GF-D8 (cell line): ENCODE results near the gene PYGM.

Source experiments
- DNase-seq: peaks from one replicate; lab custom pipeline; 2025; lab: John Stamatoyannopoulos, UW

PYGM gene

DNA sequence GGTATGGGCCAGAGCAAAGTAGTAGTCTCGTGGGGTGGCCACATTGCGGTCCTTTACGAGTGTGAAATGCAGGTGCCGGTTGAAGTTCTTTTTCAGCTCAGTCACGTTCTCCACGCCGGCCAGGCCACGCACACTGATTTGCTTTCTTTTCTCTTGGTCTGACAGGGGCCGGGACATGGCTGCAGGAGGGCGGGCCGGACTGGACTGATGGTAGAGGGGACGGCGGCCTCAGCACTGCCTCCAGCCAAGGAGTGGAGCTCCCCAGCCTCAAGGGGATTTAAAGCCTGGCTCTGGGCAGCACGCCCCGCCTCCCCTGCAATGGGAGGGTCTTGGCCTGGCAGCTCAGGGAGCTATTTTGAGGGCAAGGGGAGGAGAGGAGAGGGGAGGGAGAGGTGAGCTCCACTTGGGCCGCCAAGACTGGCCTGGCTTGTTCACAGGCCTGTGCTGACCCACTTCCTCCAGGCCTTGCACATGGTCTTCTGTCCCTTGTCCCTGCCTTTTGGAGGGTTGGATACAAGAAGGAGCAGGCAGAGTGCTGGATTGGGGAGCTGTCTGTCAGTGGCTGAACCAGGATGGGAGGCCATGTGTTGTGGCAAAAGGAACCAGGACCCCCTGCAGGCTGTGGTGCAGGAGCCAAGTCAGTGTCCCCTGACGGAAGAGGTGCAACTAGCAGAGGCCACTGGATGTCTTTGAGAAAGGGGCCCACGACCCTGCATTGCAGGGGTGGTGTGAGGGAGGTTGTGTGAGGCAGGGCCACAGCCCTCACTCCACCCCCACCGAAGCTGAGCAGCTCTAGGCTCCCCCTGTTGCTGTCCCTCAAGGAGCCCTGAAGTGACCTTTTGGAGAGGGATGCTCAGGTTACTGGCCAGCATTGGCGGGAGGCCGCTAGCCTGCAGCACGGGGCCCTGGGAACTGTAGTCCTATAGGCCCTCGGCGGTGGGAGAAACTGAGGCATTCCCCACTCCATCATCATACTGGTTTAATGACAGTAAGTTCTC lies at the start of gene PYGM:
PYGM (minus strand) TSS at position 253 of the 998 bp plus-strand sequence; CDS start at position 177, 76 bp downstream.
- DNase-seq = no peak

DNA sequence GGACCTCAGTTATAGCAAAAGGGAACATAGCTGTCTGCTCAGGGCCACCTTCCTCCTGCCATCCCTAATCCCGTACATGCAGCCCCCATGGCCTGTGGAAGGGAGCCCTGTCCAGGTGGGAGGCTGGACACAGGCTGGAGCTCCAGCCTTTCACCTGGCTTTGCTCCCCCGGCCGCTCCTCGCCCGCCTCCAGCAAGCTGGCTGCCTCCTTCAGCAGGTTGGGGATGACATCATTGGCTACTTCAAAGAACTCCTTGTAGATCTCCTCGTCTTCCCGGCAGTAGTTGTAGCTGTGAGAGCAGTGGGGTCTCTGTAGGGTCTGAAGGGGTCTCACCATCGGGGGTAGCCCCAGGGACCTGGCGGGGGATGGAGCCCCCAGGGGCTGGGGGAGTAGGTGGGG lies 45.7 kb upstream of the PYGM start:
- no peak for DNase-seq

DNA sequence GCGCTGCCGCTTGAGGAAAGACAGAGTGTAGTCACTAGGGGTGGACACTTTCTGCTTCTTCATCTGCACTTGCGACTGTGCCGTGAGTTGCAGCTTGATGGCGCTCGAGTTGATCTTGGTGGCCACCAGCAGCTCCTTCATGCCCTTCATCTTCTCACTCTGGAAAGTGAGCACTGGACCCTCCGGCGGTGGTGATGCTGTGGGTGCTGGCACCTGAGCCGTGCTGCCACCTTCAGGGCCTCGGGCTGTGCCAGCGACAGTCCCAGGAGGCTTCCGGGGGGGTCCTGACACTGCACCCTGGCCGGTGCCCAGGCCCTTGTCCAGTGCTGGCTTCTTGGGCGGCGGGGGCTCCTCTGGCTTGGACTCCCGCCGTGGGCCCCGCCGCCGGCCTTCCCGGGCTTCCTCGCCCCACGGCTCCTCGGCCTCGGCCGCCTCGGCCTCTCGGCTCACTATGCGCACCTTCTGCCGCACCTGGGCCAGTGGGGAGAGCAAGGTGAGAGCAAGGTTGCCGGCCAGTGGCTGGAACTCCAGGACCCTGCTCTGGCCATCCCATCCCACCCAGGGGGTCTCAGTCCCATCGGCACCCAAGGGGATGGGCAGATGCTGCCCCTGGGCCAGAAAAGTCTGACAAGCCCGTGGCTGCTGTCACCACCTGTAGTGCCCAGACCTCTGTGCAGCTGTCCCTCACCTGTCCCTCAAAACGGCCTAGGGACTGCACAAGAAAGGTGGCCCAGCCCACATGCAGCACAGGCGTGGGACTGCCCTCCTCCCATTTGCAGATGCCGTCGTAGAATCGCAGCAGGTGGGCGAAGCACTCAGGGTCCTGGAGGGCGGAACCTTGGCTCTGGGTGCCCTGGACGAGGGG lies 44.8 kb upstream of the PYGM start:
- no peak for DNase-seq

DNA sequence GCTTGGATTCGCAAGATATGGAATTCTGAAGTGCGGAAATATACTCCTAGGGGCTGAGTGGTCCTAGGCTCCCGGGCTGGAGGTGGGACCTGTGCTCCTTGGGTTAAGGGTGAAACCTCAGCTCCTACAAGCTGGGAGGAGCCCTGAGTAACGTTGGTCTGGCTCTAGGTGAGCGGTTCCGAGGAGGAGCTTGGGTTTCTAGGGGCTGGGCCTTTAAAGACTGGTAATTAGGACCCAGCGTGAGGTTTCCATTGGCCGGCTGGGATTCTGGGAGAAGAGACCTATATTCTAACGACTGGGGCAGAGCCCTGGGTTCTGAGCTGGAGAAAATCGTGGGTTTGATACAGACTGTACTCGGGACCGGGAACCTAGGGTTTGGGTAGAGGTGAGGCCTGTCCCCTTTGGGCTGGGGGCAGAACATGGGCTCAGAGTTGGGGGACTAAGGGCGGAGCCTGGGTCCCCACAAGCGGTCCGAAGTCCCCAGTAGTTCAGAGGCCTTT lies 44.1 kb upstream of the PYGM start:
- no peak for DNase-seq

DNA sequence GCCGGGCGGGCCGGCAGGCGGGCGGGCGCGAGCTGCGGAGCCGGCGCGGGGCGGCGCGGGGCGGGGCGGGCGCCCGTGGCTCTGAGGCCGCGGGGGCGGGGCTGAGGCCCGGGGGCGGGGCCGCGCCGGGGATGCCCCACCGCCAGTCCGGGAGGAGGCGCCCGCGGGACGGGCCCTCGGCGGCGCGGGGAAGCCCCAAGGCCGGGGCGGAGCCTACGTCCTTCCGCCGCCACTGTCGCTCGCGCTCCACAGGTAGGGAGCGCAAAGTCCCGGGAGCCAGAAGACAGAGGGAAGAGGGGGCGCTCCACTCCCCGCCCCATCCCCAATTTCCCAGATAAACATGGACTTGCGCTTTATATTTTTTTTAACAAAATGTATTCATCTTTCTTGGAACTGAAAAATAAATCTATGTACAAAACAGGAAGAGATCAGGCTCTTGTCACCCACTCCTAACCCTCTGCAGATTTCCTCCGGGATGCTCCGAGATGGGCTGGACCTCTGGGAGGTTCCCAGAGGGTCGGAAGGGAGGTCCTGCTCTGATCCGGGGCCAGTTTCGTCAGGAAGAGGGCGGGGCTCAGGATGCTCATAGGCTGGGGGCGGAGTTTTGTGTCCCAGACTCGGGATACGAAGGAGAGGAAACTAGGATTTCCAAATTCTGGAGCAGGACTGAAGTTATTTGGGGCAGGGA lies 43.5 kb upstream of the PYGM start, which contains the start of gene MAP4K2:
MAP4K2 (minus strand) TSS at position 57 of the 688 bp plus-strand sequence. CDS start 65 bp downstream, outside the sequence.
- DNase-seq = peak; percentile 38

DNA sequence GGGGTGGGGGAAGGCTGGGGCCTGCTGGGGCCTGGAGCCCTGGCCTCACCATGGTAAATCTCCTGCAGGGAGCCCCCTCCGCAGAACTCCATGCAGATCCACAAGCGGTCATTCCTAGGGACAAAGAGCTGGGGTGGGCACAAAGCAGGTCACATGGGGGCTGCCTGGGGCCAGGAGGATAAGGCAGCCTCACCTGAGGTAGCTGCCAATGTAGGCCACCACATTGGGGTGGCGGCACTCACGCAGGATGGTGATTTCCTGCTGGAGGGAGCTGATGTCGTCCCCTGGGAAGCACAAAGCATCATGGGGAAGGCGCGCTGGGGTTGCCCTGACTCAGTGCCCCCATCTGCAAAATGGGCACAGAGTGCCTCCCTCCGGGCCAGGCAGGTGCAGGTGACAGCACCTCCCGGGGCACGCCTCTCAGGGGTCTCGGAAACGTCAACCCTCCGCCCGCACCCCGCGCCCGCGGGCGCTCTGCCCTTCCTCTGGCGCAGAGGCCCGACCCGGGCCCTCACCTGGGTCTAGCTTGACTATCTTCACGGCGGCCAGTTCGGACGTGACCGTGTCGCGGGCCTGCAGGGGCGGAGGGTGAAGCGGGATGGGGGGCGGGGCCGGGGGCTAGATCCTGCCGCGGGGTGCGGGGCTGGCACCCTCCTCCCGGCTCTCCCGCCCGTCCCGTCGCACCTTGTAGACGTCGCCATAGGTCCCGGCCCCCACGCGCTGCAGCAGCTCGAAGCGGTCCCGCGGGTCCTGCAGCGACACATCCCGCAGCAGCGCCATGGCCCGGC lies 42.8 kb upstream of the PYGM start:
- DNase-seq = no peak

DNA sequence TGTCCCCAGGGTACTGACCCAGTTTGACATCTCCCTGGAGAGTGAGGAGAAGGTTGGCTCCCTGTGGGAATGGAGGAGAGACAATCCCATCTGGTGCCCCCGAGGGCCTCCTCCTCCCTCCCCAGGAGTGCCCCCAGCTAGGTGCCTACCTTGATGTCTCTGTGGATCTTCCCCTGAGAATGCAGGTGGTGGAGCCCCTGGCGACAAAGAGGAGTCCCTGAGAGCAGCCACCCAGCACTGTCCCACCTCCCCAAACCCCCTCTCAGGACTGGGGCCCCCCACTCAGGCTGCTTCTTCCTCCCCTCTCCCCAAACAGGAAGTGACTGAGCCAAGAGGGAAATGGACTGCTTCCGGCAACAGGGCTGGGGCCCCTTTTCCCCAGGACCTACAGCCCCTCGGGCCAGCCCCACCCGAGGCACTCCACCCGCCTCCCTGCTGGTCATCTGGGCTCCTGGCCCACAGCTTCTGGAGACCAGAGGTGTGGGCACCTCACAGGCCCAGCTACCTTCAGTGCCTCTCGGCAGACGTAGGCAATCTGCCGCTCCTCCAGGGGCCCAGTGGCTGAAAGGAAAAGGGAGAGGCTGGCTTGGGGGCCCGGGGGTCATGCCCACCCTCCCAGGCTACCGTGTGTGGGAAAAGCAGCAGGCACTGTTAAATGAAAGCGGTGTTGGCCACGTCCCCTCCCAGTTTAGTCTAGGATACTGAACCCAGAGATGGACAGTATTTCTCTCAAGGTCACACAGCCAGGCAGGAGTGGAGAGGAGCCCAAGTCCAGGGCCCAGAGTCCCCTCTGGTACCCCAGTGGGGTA lies 42.0 kb upstream of the PYGM start:
- DNase-seq = no peak

DNA sequence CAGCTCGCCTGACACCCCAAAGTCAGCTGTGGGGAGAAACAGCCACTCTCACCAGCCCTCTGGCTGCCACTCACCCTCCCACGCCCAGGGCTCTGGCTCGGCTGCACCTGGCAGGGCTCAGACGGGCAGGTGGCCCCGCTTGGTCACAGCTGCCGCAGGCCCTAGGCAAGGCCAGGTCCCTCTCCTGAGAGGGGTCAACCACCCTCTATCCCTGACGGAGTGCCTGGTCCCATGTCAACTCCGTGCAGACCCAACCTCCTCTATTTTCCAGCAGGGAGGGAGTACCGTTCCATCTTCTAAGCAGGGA lies 41.3 kb upstream of the PYGM start:
- DNase-seq = no peak

DNA sequence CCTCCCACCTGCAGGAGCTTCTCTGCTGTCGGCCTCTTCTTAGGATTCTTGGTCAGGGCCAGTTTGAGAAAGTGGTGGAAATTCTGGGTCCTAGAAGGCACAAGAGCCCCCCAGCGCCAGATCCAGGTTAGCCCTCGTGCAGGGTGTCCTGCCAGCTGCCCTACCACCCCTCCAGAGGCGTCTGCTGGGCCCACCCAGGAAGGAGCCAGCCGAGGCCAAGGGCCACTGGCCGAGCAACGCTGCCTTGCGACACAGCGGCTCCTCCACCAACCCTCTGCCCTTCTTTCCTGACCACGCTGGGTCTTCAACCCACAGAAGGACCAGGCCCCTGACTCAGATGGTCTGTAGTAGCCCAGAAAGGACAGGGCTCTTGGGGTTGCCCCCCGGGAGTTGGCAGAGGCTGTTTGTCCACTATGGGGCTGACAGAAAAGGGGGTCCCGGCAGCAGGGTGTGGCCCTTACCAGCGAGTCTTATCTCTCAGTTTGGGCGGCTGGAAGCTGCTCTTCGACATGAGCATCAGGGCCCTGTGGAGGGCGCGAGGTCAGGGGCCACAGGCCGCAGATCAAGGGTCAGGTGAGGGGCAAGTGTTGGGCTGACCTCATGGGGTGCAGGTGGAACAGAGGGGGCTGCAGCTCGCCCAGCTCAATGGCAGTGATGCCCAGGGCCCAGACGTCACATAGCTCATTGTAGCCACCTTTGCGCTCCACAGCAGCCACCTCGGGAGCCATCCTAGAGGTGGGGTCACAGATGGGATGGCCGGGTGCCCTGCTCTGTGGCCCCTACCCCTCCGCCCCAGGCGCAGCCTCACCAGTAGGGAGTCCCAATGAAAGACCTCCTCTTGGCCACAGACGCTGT lies 40.8 kb upstream of the PYGM start:
- no peak for DNase-seq

DNA sequence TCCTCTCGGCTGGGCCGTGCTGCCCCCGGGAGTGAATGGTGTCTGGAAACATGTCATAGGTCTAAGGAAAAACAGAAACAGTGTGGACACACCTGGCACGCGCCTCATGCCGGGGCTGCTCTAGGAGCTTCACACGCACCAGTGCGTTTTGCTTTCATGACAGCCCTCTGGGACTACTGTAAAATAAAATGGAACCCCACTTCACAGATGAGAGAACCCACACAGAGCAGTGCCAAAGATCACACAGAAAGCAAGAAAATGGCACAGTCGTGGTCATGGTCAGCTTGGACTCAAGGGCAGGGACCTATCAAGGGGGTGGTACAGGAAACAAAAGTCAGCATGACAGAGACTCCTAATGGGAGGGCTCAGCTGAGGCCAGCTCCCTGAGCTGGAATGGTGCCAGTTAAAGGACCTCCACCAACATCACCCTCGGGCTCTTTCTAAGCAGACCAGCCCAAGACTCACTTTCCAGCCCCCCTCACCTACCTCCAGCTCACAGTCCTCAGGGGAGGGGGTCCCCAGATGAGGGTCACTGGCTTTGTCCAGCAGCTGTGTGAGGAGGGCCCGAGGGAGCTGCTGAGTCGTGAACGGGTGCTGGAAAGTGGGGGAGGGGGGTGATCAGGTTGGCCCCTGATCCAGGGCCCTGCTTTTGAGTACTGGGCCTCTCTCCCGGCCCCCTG lies 40.0 kb upstream of the PYGM start:
- DNase-seq = no peak

DNA sequence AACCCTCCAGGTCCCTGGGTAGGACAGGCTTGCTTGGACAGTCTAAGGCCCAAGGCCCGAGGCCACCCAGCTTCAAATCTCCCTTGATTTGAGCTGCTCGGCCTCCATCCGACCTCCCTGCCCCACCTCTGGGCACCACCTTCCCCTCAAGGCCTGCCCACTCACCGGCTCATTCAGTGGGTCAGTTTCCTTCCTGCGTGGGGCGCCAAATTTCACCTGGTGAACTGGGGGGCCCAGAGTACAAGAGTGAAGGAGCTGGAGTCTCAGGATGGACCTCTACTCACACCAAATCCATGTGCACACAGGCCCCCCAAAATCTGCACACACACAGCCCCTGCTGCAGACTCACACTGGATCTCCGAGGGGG lies 39.5 kb upstream of the PYGM start:
- no peak for DNase-seq

DNA sequence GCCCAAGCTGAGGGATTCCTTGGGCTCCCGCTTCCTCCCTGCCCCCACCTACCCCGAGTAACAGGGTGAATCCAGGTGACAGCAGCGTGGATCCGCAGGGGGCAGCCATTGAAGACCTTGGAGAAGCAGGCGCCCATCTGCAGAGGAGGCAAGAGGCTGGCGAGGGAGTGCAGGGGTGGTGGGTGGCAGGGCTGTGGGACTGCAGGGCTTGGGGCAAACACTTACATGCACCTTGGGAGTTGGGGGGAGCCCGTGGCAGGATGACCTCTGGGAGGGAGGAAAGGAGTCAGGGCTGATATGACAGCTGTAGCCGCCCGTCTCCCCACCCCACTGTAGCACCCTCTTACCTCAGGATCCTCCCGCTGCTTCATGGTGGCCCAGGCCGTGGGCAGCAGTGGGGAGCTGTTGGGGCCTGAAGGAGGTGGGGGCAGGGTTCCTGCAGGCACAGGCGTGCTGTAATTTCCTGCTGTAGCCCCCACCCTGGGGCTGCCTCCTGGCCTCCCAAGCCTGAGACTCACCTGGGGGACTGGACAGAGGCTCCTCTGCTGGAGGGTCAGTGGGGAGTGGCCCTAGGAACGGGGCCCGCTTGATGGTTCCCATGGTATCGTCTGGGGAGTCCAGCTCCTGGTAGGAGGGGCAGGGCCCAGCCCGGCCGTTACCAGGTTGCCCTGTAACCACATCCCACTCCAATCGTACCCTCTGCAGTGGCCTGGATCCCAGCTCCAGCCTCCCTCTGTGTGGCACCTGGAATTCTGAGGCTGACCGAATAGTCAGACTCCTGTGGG lies 37.2 kb upstream of the PYGM start:
- no peak for DNase-seq

DNA sequence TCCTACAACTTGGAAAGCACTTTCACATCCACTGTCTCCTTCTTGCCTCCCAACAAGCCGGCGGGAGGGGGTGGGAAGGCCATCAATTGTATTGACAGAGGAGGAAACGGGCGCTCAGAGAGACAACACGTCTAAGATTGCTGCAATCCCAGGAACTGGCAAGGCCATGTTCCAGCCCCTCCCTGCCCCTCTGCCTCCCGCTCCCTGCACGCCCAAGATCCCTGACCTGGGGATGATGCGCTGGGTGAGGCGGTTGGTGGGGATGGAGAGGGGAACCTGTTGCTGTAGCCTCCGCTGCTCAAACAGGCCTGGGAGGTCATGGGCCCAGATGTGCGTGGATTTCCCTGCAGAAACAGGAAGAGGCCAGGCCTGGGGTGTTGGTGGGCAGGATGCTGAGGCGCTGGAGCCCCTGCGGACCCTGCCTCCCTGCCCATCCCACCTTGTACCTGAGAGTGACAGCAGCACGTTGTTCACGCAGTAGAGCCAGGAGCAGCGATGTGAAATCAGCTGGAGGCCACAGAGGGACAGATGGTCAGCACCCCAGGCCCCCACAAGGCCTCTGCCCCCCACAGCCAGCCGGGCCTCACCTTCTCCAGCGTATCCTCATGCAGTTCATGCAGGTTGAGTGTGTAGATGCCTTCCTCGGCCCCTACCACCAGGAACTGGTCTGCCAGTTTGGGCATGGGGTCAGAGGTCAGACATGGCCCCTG lies 36.4 kb upstream of the PYGM start:
- no peak for DNase-seq

DNA sequence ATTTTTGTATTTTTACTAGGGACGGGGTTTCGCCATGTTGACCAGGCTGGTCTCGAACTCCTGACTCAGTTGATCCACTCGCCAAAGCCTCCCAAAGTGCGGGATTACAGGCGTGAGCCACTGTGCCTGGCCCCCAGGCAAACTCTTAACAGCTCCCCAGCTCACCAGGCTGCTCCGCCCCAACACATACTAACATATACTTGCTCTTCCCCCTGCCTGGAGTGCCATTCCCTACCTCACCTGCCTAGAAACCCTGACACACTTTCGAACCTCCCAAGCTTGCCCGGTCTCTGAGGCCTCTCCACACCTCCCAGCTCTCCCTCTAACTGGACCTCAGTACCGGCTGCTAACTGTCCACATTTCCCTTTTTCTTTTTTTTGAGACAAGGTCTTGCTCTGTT lies 34.8 kb upstream of the PYGM start:
- DNase-seq = no peak

DNA sequence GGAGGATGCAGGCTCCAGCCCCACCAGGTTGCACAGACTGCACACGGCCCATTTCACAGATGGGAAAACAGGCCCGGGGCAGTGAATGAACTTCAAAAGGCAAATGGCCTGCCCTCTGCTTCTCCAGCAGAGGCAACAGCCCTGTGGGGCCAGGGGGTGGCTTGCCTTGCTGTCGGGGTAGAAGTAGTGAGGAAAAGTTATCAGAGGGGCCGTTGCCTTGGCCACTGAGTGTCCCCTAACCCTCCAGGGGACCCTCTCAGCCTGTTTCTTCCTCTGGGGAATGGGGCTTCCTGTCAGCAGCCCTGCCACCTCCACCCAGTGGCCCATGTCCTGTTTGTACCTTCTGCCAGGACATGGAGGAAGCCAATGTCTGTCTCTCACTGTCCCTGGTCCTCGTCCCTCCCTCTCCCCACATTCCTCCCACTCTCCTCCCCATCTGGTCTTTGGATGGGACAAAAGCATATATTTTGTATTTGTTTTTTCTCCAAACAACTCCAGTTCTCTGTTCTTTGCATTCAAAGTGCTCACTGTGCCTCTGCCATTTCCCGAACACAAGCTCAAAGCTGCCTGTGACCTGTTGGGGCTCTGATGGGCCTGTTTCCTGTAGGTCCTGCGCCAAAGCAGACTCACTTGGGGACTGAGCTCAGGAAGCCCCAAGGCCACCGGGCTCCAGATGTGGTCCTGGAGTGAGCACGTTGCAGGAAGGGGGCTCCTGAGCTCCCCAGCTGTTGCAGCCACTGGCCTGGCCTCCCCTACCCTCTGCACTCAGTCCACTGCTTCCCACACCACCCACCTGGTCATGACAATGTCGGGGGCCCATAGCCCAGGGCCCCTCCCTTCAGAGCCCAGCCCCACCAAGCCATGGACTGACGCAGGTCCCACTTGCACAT lies 33.7 kb upstream of the PYGM start:
- no peak for DNase-seq

DNA sequence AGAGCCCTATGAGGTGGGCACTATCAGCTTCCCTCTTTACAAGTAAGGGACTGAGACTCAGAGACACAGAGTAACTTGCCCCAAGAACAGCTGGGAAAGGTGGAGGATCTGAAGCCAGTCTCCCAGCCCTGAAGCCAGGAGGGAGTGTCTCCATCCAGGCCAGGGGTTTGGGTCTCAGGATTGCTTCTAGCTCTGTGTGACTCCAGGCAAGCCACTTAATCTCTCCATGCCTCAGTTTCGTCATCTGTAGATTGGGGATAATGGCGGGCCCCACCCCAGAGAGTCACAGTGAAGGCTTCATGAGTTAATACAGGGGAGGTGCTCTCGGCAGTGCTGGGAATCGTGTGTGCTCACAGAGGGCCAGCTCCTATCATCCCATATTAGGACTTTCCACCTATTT lies 32.7 kb upstream of the PYGM start:
- DNase-seq = no peak
